NCI-H2107 (cell line): ENCODE results near the gene DNAL4.

Source experiments
- DNase-seq: peaks from one replicate; lab custom pipeline; 2025; lab: John Stamatoyannopoulos, UW

Gene DNAL4

DNA sequence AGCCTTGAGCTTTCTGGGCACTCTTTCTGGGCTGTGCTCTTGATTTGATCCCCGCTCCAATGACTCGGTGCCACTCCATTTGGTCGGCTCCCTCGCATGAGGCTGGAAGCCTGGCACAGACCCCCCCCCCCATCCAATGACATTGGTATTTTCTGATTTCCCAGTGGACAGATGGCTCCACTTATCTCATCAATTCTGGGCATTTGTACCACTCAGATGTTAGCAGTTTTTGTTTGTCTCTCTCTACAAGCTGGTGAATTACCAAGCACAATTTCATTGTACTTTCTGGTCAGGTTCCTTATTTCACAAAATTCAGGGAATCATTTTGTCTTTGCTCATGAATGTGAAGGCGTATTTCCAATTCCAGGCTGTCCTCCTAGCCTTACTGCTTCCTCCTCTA, 9.1 kb downstream of the DNAL4 start:
- no peak for DNase-seq

- DNase-seq: no peak
Measured at GRCh38 chr22:38784035-38784434, 9.9 kb downstream of the DNAL4 start.

DNA sequence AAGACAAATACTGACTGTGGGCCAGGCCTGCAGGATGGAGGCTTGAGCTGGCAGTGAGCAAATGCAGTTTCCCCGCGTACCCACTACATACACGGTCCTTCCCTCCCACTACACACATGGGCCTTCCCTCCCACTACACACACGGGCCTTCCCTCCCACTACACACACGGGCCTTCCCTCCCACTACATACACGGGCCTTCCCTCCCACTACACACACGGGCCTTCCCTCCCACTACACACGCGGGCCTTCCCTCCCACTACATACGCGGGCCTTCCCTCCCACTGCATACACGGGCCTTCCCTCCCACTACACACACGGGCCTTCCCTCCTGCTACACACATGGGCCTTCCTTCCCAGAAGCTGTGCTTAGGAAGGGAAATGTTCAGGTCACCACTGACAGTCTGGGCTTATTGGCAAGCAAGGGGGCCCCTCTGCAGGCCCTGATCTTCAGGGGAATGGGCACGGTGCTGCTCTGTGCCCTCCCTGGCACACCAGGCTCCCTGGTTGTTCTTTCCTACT, 10.8 kb downstream of the DNAL4 start:
- DNase-seq: no peak

GRCh38 chr22:38782402-38783094, 11.4 kb downstream of the DNAL4 start:
- no peak for DNase-seq

- DNase-seq: no peak
Measured at GRCh38 chr22:38781033-38781432, 12.9 kb downstream of the DNAL4 start.

DNA sequence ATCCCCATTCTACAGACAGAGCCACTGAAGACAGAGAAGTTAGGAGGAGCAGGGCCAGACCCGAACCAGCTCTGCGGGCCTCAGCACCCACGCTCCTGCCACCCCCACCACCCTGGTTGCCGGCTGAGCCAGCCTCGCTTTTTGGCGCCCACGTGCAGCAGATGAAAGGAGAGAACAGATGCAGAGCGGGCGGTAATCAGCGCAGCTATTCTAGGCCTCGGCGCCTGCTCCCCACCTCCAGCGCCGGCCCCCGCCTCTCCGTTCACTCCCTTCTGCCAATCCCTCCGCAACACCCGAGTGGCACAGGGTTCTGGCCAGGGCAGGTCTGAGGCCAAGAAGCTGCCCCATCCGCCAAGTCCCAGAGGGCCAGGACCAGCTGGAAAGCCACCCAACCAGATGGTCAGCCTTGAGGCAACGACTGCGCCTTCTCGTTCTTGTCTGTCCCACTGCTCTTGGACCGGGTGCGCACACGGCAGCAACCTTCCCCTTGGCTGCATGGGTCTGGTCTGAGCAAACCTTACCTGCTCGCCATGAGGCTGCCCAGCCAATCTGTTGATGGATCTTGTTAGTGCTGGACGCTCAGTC, 16.8 kb downstream of the DNAL4 start:
- no peak for DNase-seq

GRCh38 chr22:38776086-38776485, 17.9 kb downstream of the DNAL4 start:
- DNase-seq: no peak

DNA sequence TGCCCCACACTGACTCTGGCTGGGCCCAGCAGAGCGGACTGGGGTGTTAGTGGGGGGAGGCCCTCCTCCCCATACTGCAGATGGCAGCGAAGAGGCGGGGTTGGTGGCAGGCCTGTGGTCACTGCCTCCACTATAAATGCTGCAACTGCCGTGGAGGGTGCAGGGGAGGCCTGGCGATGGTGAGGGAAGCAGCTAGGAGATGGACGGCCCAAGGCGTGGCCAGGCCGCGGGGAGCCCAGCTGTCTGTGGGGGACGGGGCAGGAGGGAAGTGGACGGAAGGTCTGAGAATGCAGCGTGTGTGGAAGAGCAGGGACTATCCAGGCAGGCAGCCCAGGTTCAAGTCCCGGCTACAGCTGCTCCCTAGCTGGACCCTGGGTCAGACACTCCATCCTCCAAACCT, 18.3 kb downstream of the DNAL4 start:
- no peak for DNase-seq

DNA sequence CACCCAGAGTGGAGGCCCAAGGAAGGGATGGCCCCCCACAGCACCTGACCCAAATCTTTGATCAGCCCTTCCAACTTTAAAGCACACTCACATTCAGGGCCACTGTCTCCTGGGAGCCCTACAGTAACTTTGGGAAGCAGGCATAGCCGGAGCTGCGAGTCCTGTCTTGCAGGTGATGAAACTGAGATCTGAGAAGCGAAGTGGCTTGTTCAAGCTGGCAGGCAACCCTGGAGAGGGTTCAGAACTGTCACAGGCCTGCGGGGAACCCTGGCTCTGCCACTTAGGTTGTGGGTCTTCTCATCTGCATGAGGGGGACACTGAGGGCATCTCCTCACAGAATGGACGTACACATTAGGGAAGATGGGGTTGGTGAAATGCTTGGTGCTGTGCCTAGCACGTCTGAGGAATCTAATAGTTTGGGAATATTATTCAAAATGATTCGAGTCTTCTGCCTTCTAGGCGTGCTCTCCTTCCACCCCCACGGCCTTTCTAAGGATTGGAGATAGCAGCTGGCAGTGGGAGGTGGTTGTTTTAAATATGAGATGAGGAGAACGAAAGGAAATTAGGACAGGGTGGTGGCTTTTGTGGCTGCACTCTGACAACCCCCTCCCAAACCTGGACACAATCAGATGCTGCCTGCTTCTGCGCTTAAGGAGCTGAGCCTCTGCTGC, 19.3 kb downstream of the DNAL4 start:
- no peak for DNase-seq

- no peak for DNase-seq
Measured at GRCh38 chr22:38773363-38773946, 20.5 kb downstream of the DNAL4 start.

DNA sequence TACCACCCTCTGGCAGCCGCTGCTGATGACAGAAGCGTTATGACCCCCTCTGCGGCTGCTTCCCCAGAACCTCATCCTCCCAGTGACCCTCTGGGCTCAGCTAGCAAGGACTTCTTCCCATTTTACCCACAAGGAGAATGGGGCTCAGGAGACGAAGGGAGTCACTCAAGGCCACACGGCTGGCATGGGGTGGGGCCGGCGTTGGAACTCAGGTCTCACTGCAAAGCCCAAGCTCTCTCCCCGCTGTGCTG, 21.4 kb downstream of the DNAL4 start:
- DNase-seq: no peak

DNA sequence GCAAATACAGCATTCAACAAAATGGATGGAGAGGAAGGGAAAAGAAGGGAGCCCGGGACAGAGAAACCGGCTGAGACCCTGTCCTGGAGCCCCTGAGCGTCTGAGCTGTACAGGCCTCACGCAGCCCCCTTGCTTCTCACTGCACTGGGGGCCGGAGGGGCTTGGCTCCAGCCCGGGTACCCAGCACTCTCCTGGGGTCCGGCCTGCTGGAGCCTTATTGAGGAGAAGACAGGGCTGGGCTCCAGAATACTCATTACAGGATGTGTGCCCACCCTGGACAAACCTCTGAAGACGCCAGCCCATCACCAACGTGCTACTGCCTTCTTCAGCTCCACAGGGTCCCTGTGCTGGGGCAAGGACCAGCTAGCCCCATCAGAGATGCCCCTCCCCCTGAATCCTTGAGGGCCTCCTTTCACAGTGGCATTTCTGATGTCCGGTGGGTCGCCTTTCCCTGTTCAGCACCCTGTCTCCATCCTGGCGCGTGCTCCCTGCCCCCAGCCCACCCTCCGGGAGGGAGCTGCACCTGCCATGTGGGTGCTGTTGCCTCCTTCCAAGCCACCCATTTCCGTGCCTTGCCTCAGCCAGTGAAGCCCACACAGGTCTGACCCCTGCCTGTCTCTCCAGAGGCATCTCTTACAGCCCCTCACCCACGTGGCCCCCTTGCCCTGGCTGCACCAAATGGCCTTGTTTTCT, 23.5 kb downstream of the DNAL4 start:
- DNase-seq: no peak

DNA sequence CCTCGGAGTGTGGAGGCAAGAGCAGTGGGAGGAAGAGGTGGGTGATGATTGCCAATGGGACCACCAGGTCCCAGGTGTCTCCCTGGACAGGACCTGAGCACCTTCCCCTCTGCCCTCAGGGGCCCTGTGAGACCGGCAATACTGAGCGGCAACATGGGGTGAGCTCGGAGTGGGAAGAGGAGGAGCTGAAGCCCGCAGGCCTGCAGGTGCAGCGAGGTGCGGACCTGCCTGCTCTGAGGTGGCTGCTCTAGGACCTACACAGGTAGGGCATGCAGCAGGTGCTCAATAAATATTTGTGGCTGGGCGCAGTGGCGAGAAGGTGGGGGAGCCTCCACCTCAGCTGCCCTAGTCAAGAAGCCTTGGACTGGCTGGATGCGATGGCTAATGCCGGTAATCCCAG, 25.9 kb downstream of the DNAL4 start:
- no peak for DNase-seq

GRCh38 chr22:38767313-38767712, 26.6 kb downstream of the DNAL4 start:
- DNase-seq: no peak

- no peak for DNase-seq
Measured at GRCh38 chr22:38766076-38766777, 27.7 kb downstream of the DNAL4 start.

DNA sequence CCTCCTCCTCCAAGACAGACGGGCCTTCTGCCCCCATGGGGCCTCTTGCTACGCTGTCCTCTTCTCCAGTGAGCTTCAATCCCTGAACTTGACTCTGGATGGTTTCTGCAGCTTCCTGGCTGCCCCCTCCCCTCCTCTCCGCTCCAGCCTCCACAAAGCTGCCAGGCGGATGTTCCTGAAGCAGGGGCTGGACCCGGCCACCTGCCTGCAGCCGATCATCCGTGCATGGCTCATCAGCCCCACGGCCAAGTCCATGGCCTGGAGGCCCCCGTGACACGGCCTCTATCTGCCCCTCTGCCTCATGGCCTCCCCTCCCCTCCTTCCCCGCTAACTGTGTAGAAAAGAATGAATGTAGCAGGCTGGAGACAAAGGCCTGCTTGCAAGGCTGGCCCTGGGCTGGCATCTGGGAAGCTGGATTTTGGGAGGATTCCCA, 31.4 kb downstream of the DNAL4 start:
- DNase-seq: no peak

- DNase-seq: no peak
Measured at GRCh38 chr22:38761202-38762162, 32.5 kb downstream of the DNAL4 start.

- peak; percentile 49 for DNase-seq
Measured at GRCh38 chr22:38760477-38761201, 33.3 kb downstream of the DNAL4 start.

- no peak for DNase-seq
Measured at GRCh38 chr22:38759005-38759404, 34.9 kb downstream of the DNAL4 start.
